SK-N-SH treated with all-trans-retinoic acid at 6 μM for 48 hours (cell line): Measurements from ENCODE around the gene PIEZO1.

Source experiments
- CREB5 ChIP-seq: fragments of 250-450 bp; sonication (Bioruptor Pico); IDR thresholded peaks from 2 replicates; pipeline ENCODE4 v1.5.1; 2020; ENCODE audit warnings: low read depth, mild to moderate bottlenecking, moderate library complexity
- CSDC2 ChIP-seq: fragments of 250-450 bp; sonication (Bioruptor Pico); IDR thresholded peaks from 2 replicates; pipeline ENCODE4 v1.5.0; 2020; ENCODE audit warnings: mild to moderate bottlenecking, moderate library complexity
- GLIS3 ChIP-seq: fragments of 250-450 bp; sonication (Bioruptor Pico); IDR thresholded peaks from 2 replicates; pipeline ENCODE4 v1.5.0; 2020; ENCODE audit warnings: mild to moderate bottlenecking, moderate library complexity
- ZFP3 ChIP-seq: fragments of 250-450 bp; sonication (Bioruptor Pico); IDR thresholded peaks from 2 replicates; pipeline ENCODE4 v1.5.0; 2020; ENCODE audit warnings: mild to moderate bottlenecking, moderate library complexity
- TF ChIP-seq, protein P1 (sequence below): fragments of 250-450 bp; sonication (Bioruptor Pico); IDR thresholded peaks from 2 replicates; pipeline ENCODE4 v1.5.0; 2020; ENCODE audit warnings: mild to moderate bottlenecking, moderate library complexity

GRCh38 chr16:88698646-88699045 lies 86.4 kb downstream of the PIEZO1 start:
- TF ChIP-seq CREB5 (CRISPR knock-in tag) (no peak), GLIS3 (CRISPR knock-in tag) (no peak), CSDC2 (no peak), ZFP3 (CRISPR knock-in tag) (no peak)
- TF ChIP-seq, protein P1, sequence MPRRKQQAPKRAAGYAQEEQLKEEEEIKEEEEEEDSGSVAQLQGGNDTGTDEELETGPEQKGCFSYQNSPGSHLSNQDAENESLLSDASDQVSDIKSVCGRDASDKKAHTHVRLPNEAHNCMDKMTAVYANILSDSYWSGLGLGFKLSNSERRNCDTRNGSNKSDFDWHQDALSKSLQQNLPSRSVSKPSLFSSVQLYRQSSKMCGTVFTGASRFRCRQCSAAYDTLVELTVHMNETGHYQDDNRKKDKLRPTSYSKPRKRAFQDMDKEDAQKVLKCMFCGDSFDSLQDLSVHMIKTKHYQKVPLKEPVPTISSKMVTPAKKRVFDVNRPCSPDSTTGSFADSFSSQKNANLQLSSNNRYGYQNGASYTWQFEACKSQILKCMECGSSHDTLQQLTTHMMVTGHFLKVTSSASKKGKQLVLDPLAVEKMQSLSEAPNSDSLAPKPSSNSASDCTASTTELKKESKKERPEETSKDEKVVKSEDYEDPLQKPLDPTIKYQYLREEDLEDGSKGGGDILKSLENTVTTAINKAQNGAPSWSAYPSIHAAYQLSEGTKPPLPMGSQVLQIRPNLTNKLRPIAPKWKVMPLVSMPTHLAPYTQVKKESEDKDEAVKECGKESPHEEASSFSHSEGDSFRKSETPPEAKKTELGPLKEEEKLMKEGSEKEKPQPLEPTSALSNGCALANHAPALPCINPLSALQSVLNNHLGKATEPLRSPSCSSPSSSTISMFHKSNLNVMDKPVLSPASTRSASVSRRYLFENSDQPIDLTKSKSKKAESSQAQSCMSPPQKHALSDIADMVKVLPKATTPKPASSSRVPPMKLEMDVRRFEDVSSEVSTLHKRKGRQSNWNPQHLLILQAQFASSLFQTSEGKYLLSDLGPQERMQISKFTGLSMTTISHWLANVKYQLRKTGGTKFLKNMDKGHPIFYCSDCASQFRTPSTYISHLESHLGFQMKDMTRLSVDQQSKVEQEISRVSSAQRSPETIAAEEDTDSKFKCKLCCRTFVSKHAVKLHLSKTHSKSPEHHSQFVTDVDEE (CRISPR knock-in tag) = no peak
